K562 (cell line): ENCODE data around the gene TEX54. TPM values are rescaled to one million over a fixed set of nuclear protein-coding genes. Genes with fewer than 3 reads are reported as not detected.
"Not testable (repeated sequence)": the region's sequence is repeated elsewhere in the genome, so short reads cannot be mapped to it uniquely, and the experiment has no call there.

Experiments
- ATAC-seq: fragments of 200-7000 bp; cut with Tn5 transposase; 3 replicates; pipeline ENCODE4 v1.9.1; 2020; ENCODE audit warnings: moderate library complexity
- BruUV-seq: library from RNA; stranded (reverse); fragments of 400-500 nt; replicated peaks from 2 replicates; lab custom pipeline; 2021; lab: Mats Ljungman, UMichigan
- CTCF ChIA-PET: fragments of 300-600 bp; formaldehyde crosslinking; extraction: SDS; loops from one replicate; lab custom pipeline; 2021; ENCODE audit warnings: low intra/inter-chr PET ratio; lab: Yijun Ruan, JAX
- POLR2A ChIA-PET: fragments of 300-600, 350-650 bp; sonication (Branson Sonifier 250); formaldehyde crosslinking; extraction: SDS; loops from one replicate; lab custom pipeline; 2021; ENCODE audit warnings: antibody characterized with exemption, inconsistent platforms; lab: Yijun Ruan, JAX
- DNase-seq, 4 experiments: peaks; one replicate each; pipeline versions ENCODE4 v3.0.0 to v3.0.0-alpha.2; 2011 to 2018; ENCODE audit warnings: low spot score in 3 of 4, mixed read lengths in 3 of 4; ENCODE audit errors: extremely low read depth in 1 of 4
- FAIRE-seq: peaks from 2 replicates; lab custom pipeline; 2011; peaks lifted over from hg19 to GRCh38; lab: Jason Lieb, UNC
- H2AFZ ChIP-seq: 2 replicates; pipeline ENCODE4 v1.6.0; 2011; ENCODE audit warnings: low read depth, low read length, control low read depth, inconsistent platforms
- H3K27ac ChIP-seq: fragments of 200-600 bp; 3 replicates; pipeline ENCODE4 v1.8.0; 2011; ENCODE audit warnings: low read depth, mild to moderate bottlenecking, control low read depth, inconsistent platforms, low read length, moderate library complexity, mixed read lengths; ENCODE audit errors: extremely low read depth
- H3K27me3 ChIP-seq, 2 experiments: fragments of 300-600 bp in 1 of 2; 2 replicates in 1 of 2; 3 replicates in 1 of 2; pipeline versions ENCODE4 v1.6.0 to v1.8.0; 2011; ENCODE audit warnings: inconsistent platforms in 2 of 2, low read length in 2 of 2, mild to moderate bottlenecking in 1 of 2, mixed read lengths in 1 of 2, moderate library complexity in 1 of 2; ENCODE audit not compliant: control insufficient read depth in 2 of 2, insufficient read depth in 2 of 2
- H3K36me3 ChIP-seq: fragments of 300-600 bp; 3 replicates; pipeline ENCODE4 v1.8.0; 2011; ENCODE audit warnings: mild to moderate bottlenecking, low read length, inconsistent platforms; ENCODE audit not compliant: control insufficient read depth, insufficient read depth
- H3K4me1 ChIP-seq, 2 experiments: fragments of 200-600 bp in 1 of 2; replicated peaks in 1 of 2; 2 replicates in 1 of 2; 3 replicates in 1 of 2; pipeline versions ENCODE4 v1.5.1 to v1.8.0; 2011; ENCODE audit warnings: inconsistent platforms in 2 of 2, low read length in 2 of 2, mild to moderate bottlenecking in 1 of 2, mixed read lengths in 1 of 2, moderate library complexity in 1 of 2; ENCODE audit not compliant: control insufficient read depth in 2 of 2, insufficient read depth in 2 of 2
- H3K4me2 ChIP-seq: 2 replicates; pipeline ENCODE4 v1.6.1; 2011; ENCODE audit warnings: low read length, control low read depth, inconsistent platforms, mixed read lengths; ENCODE audit not compliant: insufficient read depth
- H3K4me3 ChIP-seq: fragments of 200-600 bp; sonication (generic), shearing (Covaris generic); 2 replicates; pipeline ENCODE4 v1.5.1; 2016; ENCODE audit warnings: control low read depth, inconsistent platforms
- H3K79me2 ChIP-seq: fragments of 200-600 bp; 3 replicates; pipeline ENCODE4 v1.8.0; 2011; ENCODE audit warnings: low read length, inconsistent platforms; ENCODE audit not compliant: control insufficient read depth, insufficient read depth
- H3K9ac ChIP-seq, 2 experiments: 2 replicates each; pipeline versions ENCODE4 v1.6.0 to v1.6.1; 2011; ENCODE audit warnings: low read depth in 2 of 2, low read length in 2 of 2, control low read depth in 1 of 2, inconsistent platforms in 1 of 2, mild to moderate bottlenecking in 1 of 2, mixed read lengths in 1 of 2; ENCODE audit not compliant: insufficient read depth in 1 of 2
- H3K9me1 ChIP-seq: one replicate; pipeline ENCODE4 v1.6.0; 2011; ENCODE audit warnings: inconsistent platforms, mild to moderate bottlenecking, low read length, moderate library complexity; ENCODE audit not compliant: control insufficient read depth, insufficient read depth
- H3K9me3 ChIP-seq: replicated peaks from 2 replicates; pipeline ENCODE4 v1.5.1; 2011; ENCODE audit warnings: low read depth, low read length, inconsistent platforms; ENCODE audit not compliant: control insufficient read depth, insufficient read depth
- H4K20me1 ChIP-seq: replicated peaks from 2 replicates; pipeline ENCODE4 v1.6.1; 2011; ENCODE audit warnings: low read length, inconsistent platforms, mixed read lengths; ENCODE audit not compliant: control insufficient read depth, insufficient read depth
- ADNP ChIP-seq: fragments of 200-800 bp; sonication (Bioruptor generic); IDR thresholded peaks from 2 replicates; pipeline ENCODE4 v1.6.1; 2016; ENCODE audit warnings: missing genetic modification characterization, missing compliant biosample characterization
- FOXA3 ChIP-seq, 2 experiments: fragments of 450-650 bp in 1 of 2; sonication (generic) in 1 of 2; formaldehyde crosslinking; IDR thresholded peaks in 1 of 2; conservative IDR thresholded peaks in 1 of 2; 2 replicates each; pipeline versions ENCODE4 v1.4.0 to v1.8.0; 2020 to 2022; ENCODE audit warnings: mild to moderate bottlenecking in 2 of 2, missing genetic modification reagents in 1 of 2
- HDGF ChIP-seq: fragments of 450-650 bp; IDR thresholded peaks from 2 replicates; pipeline ENCODE4 v1.6.1; 2016
- WGBS: fragments of 100-300 bp; shearing (Covaris generic); methylation state at CpG from one replicate; pipeline ENCODE4 v1.1.6; 2016; ENCODE audit warnings: low coverage, mixed read lengths; ENCODE audit not compliant: insufficient coverage; ENCODE audit errors: missing lambda C conversion rate; 5-methylcytosine and 5-hydroxymethylcytosine counted together
- in situ Hi-C: fragments of 300-500 bp; cut with MboI; formaldehyde crosslinking; loops from 4 replicates; pipeline ENCODE4 v1.15.0; 2018; ENCODE audit warnings: inconsistent platforms, mixed read lengths
- intact Hi-C: fragments of 100-400 bp; cut with micrococcal nuclease; formaldehyde crosslinking; loops from 2 replicates; pipeline ENCODE4 v1.14.2; 2022
- polyA plus RNA-seq, 8 experiments: library from polyadenylated mRNA; depleted of rRNA in 4 of 8; stranded (reverse) in 5 of 8; unstranded in 3 of 8; fragments of >200 nt; fragmentation: Nextera tagmentation in 2 of 8; fragmentation: Illumina TruSeq in 1 of 8; extraction: Ambion mirVana in 2 of 8; extraction: Trizol in 1 of 8; gene quantifications; 2 replicates each; pipeline versions ENCODE4 v1.2.1 to v1.2.3, GENCODE V29; 2011 to 2014; ENCODE audit warnings: inconsistent platforms in 1 of 8, missing spikeins in 1 of 8
- total RNA-seq, 7 experiments: library from RNA; depleted of rRNA in 6 of 7; stranded (reverse); fragments of >200 nt in 6 of 7; fragmentation: Illumina TruSeq in 2 of 7; extraction: Trizol in 2 of 7; gene quantifications; 2 replicates each; pipeline versions ENCODE4 v1.2.1 to v1.2.3, GENCODE V29; 2011 to 2021; ENCODE audit warnings: low replicate concordance in 1 of 7
- TF ChIP-seq, protein P1 (sequence below), 2 experiments: fragments of 450-650 bp; IDR thresholded peaks; 2 replicates each; pipeline ENCODE4 v1.6.1; 2016

Gene TEX54
- total and polyA plus RNA-seq, 9 of the 15 experiments (the other 6 are each of a cell fraction or from before 2014, with no cell fraction given), result not detected

DNA sequence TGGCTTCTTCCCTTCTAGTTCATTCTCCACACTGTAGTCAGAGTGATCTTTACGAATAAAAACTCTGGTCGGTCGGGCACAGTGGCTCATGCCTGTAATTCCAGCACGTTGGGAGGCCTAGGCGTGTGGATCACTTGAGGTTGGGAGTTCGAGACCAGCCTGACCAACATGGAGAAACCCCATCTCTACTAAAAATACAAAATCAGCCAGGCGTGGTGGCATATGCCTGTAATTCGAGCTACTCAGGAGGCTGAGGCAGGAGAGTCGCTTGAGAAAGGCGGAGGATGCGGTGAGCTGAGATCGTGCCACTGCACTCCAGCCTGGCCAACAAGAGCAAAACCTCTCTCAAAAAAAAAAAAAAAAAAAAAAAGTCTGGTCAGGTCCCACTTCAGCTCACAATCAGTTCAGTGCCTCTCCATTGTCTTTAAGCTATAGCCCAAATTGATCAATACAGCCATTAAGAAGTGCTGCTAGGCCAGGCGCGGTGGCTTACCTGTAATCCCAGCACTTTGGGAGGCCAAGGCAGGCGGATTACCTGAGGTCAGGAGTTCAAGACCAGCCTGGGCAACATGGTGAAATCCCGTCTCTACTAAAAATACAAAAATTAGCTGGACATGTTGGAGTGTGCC is 29.0 kb upstream of the TEX54 start:
- not testable (repeated sequence) for H3K9me3 ChIP-seq, DNase-seq, ATAC-seq, FAIRE-seq, H3K9me1 ChIP-seq, BruUV-seq, H3K4me3 ChIP-seq, H2AFZ ChIP-seq, H3K27me3 ChIP-seq
- Histone ChIP-seq H3K4me1 (peaks cover 22 to 28% of the 10 kb centered on the region in 2 experiments; a peak in 4 of 5 replicates), H3K36me3 (peaks cover 59% of the 10 kb centered on the region), H3K4me2 (peak overlapping the region; percentile 32; the same call in 1 of the 2 replicates), H3K9ac (peak overlapping the region; percentile 23 to 59; a peak in 2 of 4 replicates), H3K79me2 (peaks cover 97% of the 10 kb centered on the region), H3K27ac (peak overlapping the region; percentile 63; the same call in 2 of the 3 replicates), H4K20me1 (peaks cover 13% of the 10 kb centered on the region)
- ChIA-PET CTCF (interaction anchor here (0.8 to 4.1 kb wide), 3 partner anchors 75 to 481 kb away, joined by 3 to 51 read pairs (median 8); partner anchors contain the start of gene TMEM179B), POLR2A (interaction anchor here (0.6 to 7.2 kb wide), 11 partner anchors 11 to 197 kb away, joined by 3 to 45 read pairs (median 4); partner anchors contain the start of genes C11orf98, CSKMT, SLC3A2 and WDR74)
- intact Hi-C loops (loop anchor here (1.0 to 5.0 kb wide), 5 partner anchors 19 to 134 kb away; partner anchors contain the start of genes HNRNPUL2, NXF1, SLC3A2 and TMEM179B), in situ Hi-C loops (loop anchor here (25.0 kb wide), 1 partner anchor 474 kb away; no protein-coding TSS in a partner anchor)
- 79% methylated on average over 15 of the region's 16 CpGs for WGBS
- 0 out of 2 replicates have a peak, but pooled peaks have one; percentile 16 for TF ChIP-seq ADNP (tag)
- 0 out of 2 replicates have a peak, but pooled peaks have one; percentile 39 for TF ChIP-seq HDGF
- TF ChIP-seq FOXA3 (CRISPR knock-in tag; conservative IDR thresholded peaks at IDR 0.05 in 1 of 2, IDR thresholded peaks at IDR 0.05 in 1 of 2), result 0 out of 4 replicates have a peak, but pooled peaks of 1 of the 2 experiments have one; percentile 27
- TF ChIP-seq, protein P1, sequence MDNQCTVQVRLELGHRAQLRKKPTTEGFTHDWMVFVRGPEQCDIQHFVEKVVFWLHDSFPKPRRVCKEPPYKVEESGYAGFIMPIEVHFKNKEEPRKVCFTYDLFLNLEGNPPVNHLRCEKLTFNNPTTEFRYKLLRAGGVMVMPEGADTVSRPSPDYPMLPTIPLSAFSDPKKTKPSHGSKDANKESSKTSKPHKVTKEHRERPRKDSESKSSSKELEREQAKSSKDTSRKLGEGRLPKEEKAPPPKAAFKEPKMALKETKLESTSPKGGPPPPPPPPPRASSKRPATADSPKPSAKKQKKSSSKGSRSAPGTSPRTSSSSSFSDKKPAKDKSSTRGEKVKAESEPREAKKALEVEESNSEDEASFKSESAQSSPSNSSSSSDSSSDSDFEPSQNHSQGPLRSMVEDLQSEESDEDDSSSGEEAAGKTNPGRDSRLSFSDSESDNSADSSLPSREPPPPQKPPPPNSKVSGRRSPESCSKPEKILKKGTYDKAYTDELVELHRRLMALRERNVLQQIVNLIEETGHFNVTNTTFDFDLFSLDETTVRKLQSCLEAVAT (IDR thresholded peaks at IDR 0.05), result peak in 1 of 2 experiments; percentile 69; a peak in 1 of 4 replicates
